HepG2 (cell line): ENCODE measurements around the gene ARHGAP10. TPM values are rescaled to one million over a fixed set of nuclear protein-coding genes. Genes with fewer than 3 reads are reported as not detected.

Experiments
- ATAC-seq: fragments of 200-7000 bp; cut with Tn5 transposase; 3 replicates; pipeline ENCODE4 v1.9.1; 2020; ENCODE audit warnings: mild to moderate bottlenecking, moderate library complexity
- BruUV-seq: library from RNA; stranded (reverse); fragments of 400-500 nt; replicated peaks from 2 replicates; lab custom pipeline; 2021; lab: Mats Ljungman, UMichigan
- CTCF ChIA-PET: fragments of 300-600 bp; formaldehyde crosslinking; extraction: SDS; loops from one replicate; lab custom pipeline; 2021; ENCODE audit warnings: low total read pairs, inconsistent platforms, low intra/inter-chr PET ratio; lab: Yijun Ruan, JAX
- POLR2A ChIA-PET: fragments of 350-600 bp; sonication (Branson Sonifier 250); formaldehyde crosslinking; loops from one replicate; lab custom pipeline; 2020; ENCODE audit warnings: antibody characterized with exemption, inconsistent platforms; lab: Yijun Ruan, JAX
- DNase-seq: peaks from one replicate; pipeline ENCODE4 v3.0.0-alpha.2; 2015; ENCODE audit warnings: low spot score
- FAIRE-seq: peaks from 3 replicates; lab custom pipeline; 2011; peaks lifted over from hg19 to GRCh38; lab: Jason Lieb, UNC
- H2AFZ ChIP-seq: one replicate; pipeline ENCODE4 v1.6.1; 2011; ENCODE audit warnings: low read length, inconsistent platforms
- H3K27ac ChIP-seq: fragments of 300-600 bp; 3 replicates; pipeline ENCODE4 v1.8.0; 2011; ENCODE audit warnings: mixed run types, mild to moderate bottlenecking, mixed read lengths, low read length, inconsistent platforms; ENCODE audit not compliant: insufficient read depth; ENCODE audit errors: extremely low read length
- H3K27me3 ChIP-seq, 2 experiments: fragments of 200-600 bp in 1 of 2; 2 replicates in 1 of 2; 3 replicates in 1 of 2; pipeline versions ENCODE4 v1.6.0 to v1.8.0; 2011; ENCODE audit warnings: low read length in 2 of 2, mild to moderate bottlenecking in 2 of 2, moderate library complexity in 2 of 2, inconsistent platforms in 1 of 2; ENCODE audit not compliant: insufficient read depth in 2 of 2, control insufficient read depth in 1 of 2
- H3K36me3 ChIP-seq, 2 experiments: fragments of 200-600 bp in 1 of 2; replicated peaks in 1 of 2; 2 replicates in 1 of 2; 3 replicates in 1 of 2; pipeline versions ENCODE4 v1.5.1 to v1.8.0; 2011; ENCODE audit warnings: low read length in 2 of 2, inconsistent platforms in 1 of 2; ENCODE audit not compliant: insufficient read depth in 2 of 2, control insufficient read depth in 1 of 2
- H3K4me1 ChIP-seq: 2 replicates; pipeline ENCODE4 v1.5.1; 2012; ENCODE audit warnings: low read length, inconsistent platforms; ENCODE audit not compliant: insufficient read depth
- H3K4me2 ChIP-seq: 2 replicates; pipeline ENCODE4 v1.6.0; 2011; ENCODE audit warnings: low read depth, low read length, inconsistent platforms
- H3K4me3 ChIP-seq, 3 experiments: fragments of 200-600 bp in 1 of 3; sonication (generic), shearing (Covaris generic) in 1 of 3; replicated peaks in 1 of 3; 2 replicates each; pipeline ENCODE4 v1.5.1; 2011 to 2016; ENCODE audit warnings: low read length in 3 of 3, inconsistent platforms in 2 of 3, low read depth in 2 of 3, mild to moderate bottlenecking in 2 of 3, control low read depth in 1 of 3, mixed read lengths in 1 of 3; ENCODE audit not compliant: insufficient read depth in 1 of 3
- H3K79me2 ChIP-seq: one replicate; pipeline ENCODE4 v1.6.1; 2011; ENCODE audit warnings: low read length, inconsistent platforms; ENCODE audit not compliant: insufficient read depth
- H3K9ac ChIP-seq: 2 replicates; pipeline ENCODE4 v1.6.0; 2011; ENCODE audit warnings: mild to moderate bottlenecking, low read depth, low read length, inconsistent platforms; ENCODE audit not compliant: insufficient read depth
- H3K9me3 ChIP-seq: 2 replicates; pipeline ENCODE4 v1.5.1; 2012; ENCODE audit warnings: mild to moderate bottlenecking, low read length
- H4K20me1 ChIP-seq: 2 replicates; pipeline ENCODE4 v1.6.0; 2011; ENCODE audit warnings: inconsistent platforms, mild to moderate bottlenecking, low read length, moderate library complexity; ENCODE audit not compliant: insufficient read depth
- ARID2 ChIP-seq: sonication (generic); formaldehyde crosslinking; IDR thresholded peaks from 2 replicates; pipeline ENCODE4 v1.8.1; 2022; ENCODE audit warnings: mild to moderate bottlenecking, missing genetic modification reagents, borderline replicate concordance
- ATF7 ChIP-seq, 2 experiments: fragments of 450-650 bp in 1 of 2; sonication (generic) in 1 of 2; formaldehyde crosslinking in 1 of 2; IDR thresholded peaks; 2 replicates each; pipeline versions ENCODE4 v1.4.0 to v1.6.1; 2016 to 2020; ENCODE audit warnings: antibody characterized with exemption in 1 of 2, mild to moderate bottlenecking in 1 of 2, missing genetic modification reagents in 1 of 2
- BHLHE40 ChIP-seq: IDR thresholded peaks from 2 replicates; pipeline ENCODE4 v1.6.1; 2011; ENCODE audit warnings: low read length, improper control_type of control experiment
- CEBPB ChIP-seq: IDR thresholded peaks from 2 replicates; pipeline ENCODE4 v1.6.1; 2011; ENCODE audit warnings: low read depth, low read length, improper control_type of control experiment, borderline replicate concordance
- HNF4A ChIP-seq: sonication (generic); formaldehyde crosslinking; IDR thresholded peaks from 2 replicates; pipeline ENCODE4 v1.4.0; 2020; ENCODE audit warnings: missing genetic modification reagents
- KDM2A ChIP-seq: sonication (generic); formaldehyde crosslinking; IDR thresholded peaks from 2 replicates; pipeline ENCODE4 v1.4.0; 2020; ENCODE audit warnings: low read depth, missing genetic modification reagents, borderline replicate concordance
- MAFF ChIP-seq: IDR thresholded peaks from 2 replicates; pipeline ENCODE4 v1.6.1; 2011; ENCODE audit warnings: low read depth, low read length, improper control_type of control experiment
- MLX ChIP-seq: IDR thresholded peaks from 2 replicates; pipeline ENCODE4 v1.6.1; 2016
- ONECUT2 ChIP-seq: sonication (generic); formaldehyde crosslinking; IDR thresholded peaks from 2 replicates; pipeline ENCODE4 v1.4.0; 2020; ENCODE audit warnings: missing genetic modification reagents
- TFAP4 ChIP-seq: sonication (generic); IDR thresholded peaks from 2 replicates; pipeline ENCODE4 v1.6.1; 2016; ENCODE audit warnings: low read depth, borderline replicate concordance
- ZNF326 ChIP-seq: sonication (generic); formaldehyde crosslinking; IDR thresholded peaks from 2 replicates; pipeline ENCODE4 v1.4.0; 2020; ENCODE audit warnings: missing genetic modification reagents, borderline replicate concordance
- ZNF329 ChIP-seq: sonication (generic); formaldehyde crosslinking; IDR thresholded peaks from 2 replicates; pipeline ENCODE4 v1.9.0; 2021; ENCODE audit warnings: low read depth, mild to moderate bottlenecking, missing genetic modification reagents
- ZNF407 ChIP-seq: sonication (generic); formaldehyde crosslinking; IDR thresholded peaks from one replicate; pipeline ENCODE4 v1.5.1; 2020; ENCODE audit warnings: mild to moderate bottlenecking, missing genetic modification reagents; ENCODE audit errors: not compliant biosample characterization
- ZNF720 ChIP-seq: sonication (generic); formaldehyde crosslinking; IDR thresholded peaks from 2 replicates; pipeline ENCODE4 v1.4.0; 2020; ENCODE audit warnings: missing genetic modification reagents
- WGBS: methylation state at CpG from one replicate; pipeline ENCODE4 v1.1.6; 2017; ENCODE audit warnings: low lambda C conversion rate; 5-methylcytosine and 5-hydroxymethylcytosine counted together
- in situ Hi-C: cut with HindIII; loops from 2 replicates; pipeline ENCODE4 v1.10.0; 2017; ENCODE audit warnings: low pct_unique_long_range_greater_than_20kb; ENCODE audit not compliant: extremely low pct_ligation_motif_present
- intact Hi-C: fragments of 100-400 bp; cut with micrococcal nuclease; formaldehyde crosslinking; loops from one replicate; pipeline ENCODE4 v1.10.0; 2022; ENCODE audit not compliant: unreplicated experiment
- polyA plus RNA-seq, 8 experiments: library from polyadenylated mRNA; depleted of rRNA in 3 of 8; stranded (reverse) in 7 of 8; unstranded in 1 of 8; fragments of >200 nt; fragmentation: Illumina TruSeq in 4 of 8; extraction: Trizol in 4 of 8; gene quantifications; 2 replicates each; pipeline versions ENCODE4 v1.2.1 to v1.2.3, GENCODE V29; 2011 to 2016; ENCODE audit warnings: low read depth in 4 of 8, missing spikeins in 1 of 8, mixed read lengths in 1 of 8; ENCODE audit not compliant: insufficient read depth in 1 of 8
- total RNA-seq, 5 experiments: library from RNA; depleted of rRNA; stranded (reverse); fragments of >200 nt; fragmentation: Illumina TruSeq; extraction: Trizol; gene quantifications; 2 replicates each; pipeline ENCODE4 v1.2.3, GENCODE V29; 2016; ENCODE audit warnings: low read depth in 1 of 5

ARHGAP10 gene
- total and polyA plus RNA-seq, 2 of the 13 experiments (the other 11 are each of a cell fraction or from before 2014, with no cell fraction given), result 0.45 to 1.6 TPM

- TF ChIP-seq ATF7 (IDR thresholded peaks at IDR 0.05) (peak; percentile 45), ATF7 (CRISPR knock-in tag; IDR thresholded peaks at IDR 0.05) (no peak), CEBPB (peak; percentile 22; the same call in 1 of the 2 replicates)
These were observed 14.0 kb upstream of the ARHGAP10 start (continued) for GRCh38 chr4:147717878-147718277.

- Histone ChIP-seq H3K27me3 (no peaks in the 10 kb centered on the region), H3K27ac (no peak overlapping the region), H3K4me2 (peak overlapping the region; percentile 45), H3K36me3 (no peaks in the 10 kb centered on the region), H2AFZ (no peak overlapping the region), H3K9me3 (no peaks in the 10 kb centered on the region), H3K4me1 (peaks cover 17% of the 10 kb centered on the region), H3K4me3 (no peak overlapping the region), H3K79me2 (no peaks in the 10 kb centered on the region), H4K20me1 (no peaks in the 10 kb centered on the region), H3K9ac (no peak overlapping the region)
- FAIRE-seq (no peak), ATAC-seq (peak; percentile 83), DNase-seq (peak; percentile 21)
- in situ Hi-C loops (no loop called here), intact Hi-C loops (no loop called here)
- ChIA-PET POLR2A (interaction anchor here (1.0 kb wide), 1 partner anchor 9 kb away, joined by 3 read pairs; the partner anchor contains the start of gene ARHGAP10), CTCF (no interaction called here)
- 2% methylated on average over 5 of the region's 5 CpGs for WGBS
- BruUV-seq, result no TSS peak
- no peak for TF ChIP-seq ZNF720
- peak; percentile 27 for TF ChIP-seq HNF4A
- TF ChIP-seq ZNF326 (CRISPR knock-in tag), result no peak
- TF ChIP-seq ONECUT2 (CRISPR knock-in tag), result no peak
- TF ChIP-seq ZNF407 (CRISPR knock-in tag), result no peak
- TF ChIP-seq MAFF, result no peak
- TF ChIP-seq ARID2 (CRISPR knock-in tag), result no peak
- TF ChIP-seq MLX (CRISPR knock-in tag), result no peak
- no peak for TF ChIP-seq ZNF329 (CRISPR knock-in tag)
- 0 out of 2 replicates have a peak, but pooled peaks have one; percentile 12 for TF ChIP-seq BHLHE40
- no peak for TF ChIP-seq KDM2A (CRISPR knock-in tag)
- no peak for TF ChIP-seq TFAP4
These were observed 8.6 kb upstream of the ARHGAP10 start for GRCh38 chr4:147723326-147723725.
